Erythroblast (primary cell): Measurements from ENCODE around the gene PCBP3.

Experiments used
- GATA1 ChIP-seq: IDR thresholded peaks from 2 replicates; pipeline ENCODE4 v1.6.1; 2011; ENCODE audit warnings: low read depth, mild to moderate bottlenecking, control low read depth, low read length, moderate library complexity
- POLR2A ChIP-seq: IDR thresholded peaks from 2 replicates; pipeline ENCODE4 v1.6.1; 2011; ENCODE audit warnings: mild to moderate bottlenecking, low read length

DNA sequence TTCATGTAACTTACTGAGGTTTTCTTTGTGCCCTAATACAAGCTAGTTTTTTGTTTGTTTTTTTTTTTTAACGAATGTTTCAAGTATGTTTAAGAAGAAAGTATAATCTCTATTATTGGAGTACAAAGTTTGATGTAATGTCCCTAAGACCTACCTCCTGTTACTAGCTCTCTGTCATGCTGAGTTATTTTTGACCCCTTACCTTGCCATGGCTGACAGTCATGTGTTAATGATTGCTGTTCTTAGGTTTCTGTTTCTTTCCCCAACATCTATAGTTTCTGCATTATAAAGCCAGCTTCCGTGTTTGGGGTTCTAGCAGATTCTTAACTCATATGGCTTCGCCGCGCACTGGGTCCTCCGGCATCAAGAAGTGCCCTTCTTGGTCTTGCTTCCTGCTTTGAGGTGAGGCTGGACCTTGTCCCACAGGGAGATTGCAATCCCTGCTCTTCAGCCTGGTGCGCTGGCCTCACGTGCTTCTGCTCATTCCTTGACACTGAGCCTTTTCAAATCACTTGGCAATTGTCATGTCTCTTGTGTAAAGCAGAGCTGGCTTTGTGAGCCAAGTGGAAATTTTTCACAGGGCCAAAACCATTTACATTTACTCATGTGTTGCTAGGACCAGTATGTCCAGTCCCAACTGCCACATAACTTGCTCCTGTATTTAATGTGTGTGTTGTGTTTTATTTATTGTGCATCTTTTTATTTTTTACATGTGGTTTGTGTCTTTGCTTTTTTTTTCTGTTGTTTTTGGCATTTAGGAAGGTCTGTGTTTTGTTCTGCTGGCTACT, 203.0 kb downstream of the PCBP3 start:
- TF ChIP-seq POLR2A (no peak), GATA1 (no peak)
